K562 (cell line): ENCODE results near the gene ZNF493.

Source experiments
- EP300 ChIP-seq: IDR thresholded peaks from 2 replicates; pipeline ENCODE4 v1.6.1; 2012; ENCODE audit warnings: low read length, improper control_type of control experiment
- HNRNPK ChIP-seq: fragments of 200-400 bp; formaldehyde crosslinking; IDR thresholded peaks from one replicate; pipeline ENCODE4 v1.6.1; 2018; ENCODE audit warnings: mild to moderate bottlenecking, low read depth, low read length; ENCODE audit not compliant: poor library complexity, severe bottlenecking
- NFIX ChIP-seq: fragments of 250-450 bp; sonication (Bioruptor Pico); IDR thresholded peaks from 2 replicates; pipeline ENCODE4 v1.4.0; 2020; ENCODE audit warnings: low read depth, mild to moderate bottlenecking, moderate library complexity
- PHB2 ChIP-seq: fragments of 450-650 bp; IDR thresholded peaks from 2 replicates; pipeline ENCODE4 v1.6.1; 2017; ENCODE audit warnings: low read depth
- POLR2A ChIP-seq: fragments of 450-650 bp; conservative IDR thresholded peaks from 2 replicates; pipeline ENCODE4 v1.6.1; 2016
- RCOR1 ChIP-seq, 2 experiments: IDR thresholded peaks; 2 replicates each; pipeline ENCODE4 v1.6.1; 2012; ENCODE audit warnings: low read depth in 2 of 2, low read length in 2 of 2, borderline replicate concordance in 1 of 2, improper control_type of control experiment in 1 of 2
- RFX5 ChIP-seq: IDR thresholded peaks from 2 replicates; pipeline ENCODE4 v1.6.1; 2011; ENCODE audit warnings: low read depth, mild to moderate bottlenecking, improper control_type of control experiment, low read length
- SMAD2 ChIP-seq: fragments of 150-350 bp; IDR thresholded peaks from 2 replicates; pipeline ENCODE4 v1.6.1; 2014; ENCODE audit warnings: low read depth, mild to moderate bottlenecking, low read length
- TAF1 ChIP-seq: IDR thresholded peaks from 2 replicates; pipeline ENCODE4 v1.6.1; 2011; ENCODE audit warnings: mild to moderate bottlenecking, low read length, moderate library complexity; ENCODE audit not compliant: insufficient read depth, control insufficient read depth, severe bottlenecking; ENCODE audit errors: extremely low read depth
- TF ChIP-seq, protein P1 (sequence below): sonication (generic); formaldehyde crosslinking; IDR thresholded peaks from 2 replicates; pipeline ENCODE4 v1.8.0; 2023; ENCODE audit warnings: mild to moderate bottlenecking, missing genetic modification reagents
- TF ChIP-seq, protein P2 (sequence below), 2 experiments: fragments of 450-650 bp; IDR thresholded peaks; 2 replicates each; pipeline ENCODE4 v1.6.1; 2018; ENCODE audit warnings: mild to moderate bottlenecking in 2 of 2, low read depth in 1 of 2; ENCODE audit not compliant: partially characterized antibody in 2 of 2
- TF ChIP-seq, protein P3 (sequence below): sonication (generic); formaldehyde crosslinking; IDR thresholded peaks from 2 replicates; pipeline ENCODE4 v1.8.0; 2022; ENCODE audit warnings: mild to moderate bottlenecking, missing genetic modification reagents
- TF ChIP-seq, protein P4 (sequence below), 3 experiments: IDR thresholded peaks in 2 of 3; conservative IDR thresholded peaks in 1 of 3; 2 replicates each; pipeline ENCODE4 v1.5.1; 2011 to 2012; ENCODE audit warnings: low read length in 3 of 3, mild to moderate bottlenecking in 3 of 3, control low read depth in 2 of 3, improper control_type of control experiment in 1 of 3, inconsistent platforms in 1 of 3, low read depth in 1 of 3, mixed read lengths in 1 of 3, moderate library complexity in 1 of 3; ENCODE audit not compliant: insufficient read depth in 2 of 3

GRCh38 chr19:21472507-21472906, 75.6 kb downstream of the ZNF493 start:
- TF ChIP-seq EP300 (no peak), PHB2 (no peak), RFX5 (no peak), TAF1 (no peak), HNRNPK (no peak), SMAD2 (no peak), POLR2A (no peak), RCOR1 (IDR thresholded peaks at IDR 0.05; ENCODE audit: borderline replicate concordance in 1 of 2, low read depth in 2 of 2, low read length in 2 of 2) (no peak), NFIX (no peak)
- TF ChIP-seq, protein P1, sequence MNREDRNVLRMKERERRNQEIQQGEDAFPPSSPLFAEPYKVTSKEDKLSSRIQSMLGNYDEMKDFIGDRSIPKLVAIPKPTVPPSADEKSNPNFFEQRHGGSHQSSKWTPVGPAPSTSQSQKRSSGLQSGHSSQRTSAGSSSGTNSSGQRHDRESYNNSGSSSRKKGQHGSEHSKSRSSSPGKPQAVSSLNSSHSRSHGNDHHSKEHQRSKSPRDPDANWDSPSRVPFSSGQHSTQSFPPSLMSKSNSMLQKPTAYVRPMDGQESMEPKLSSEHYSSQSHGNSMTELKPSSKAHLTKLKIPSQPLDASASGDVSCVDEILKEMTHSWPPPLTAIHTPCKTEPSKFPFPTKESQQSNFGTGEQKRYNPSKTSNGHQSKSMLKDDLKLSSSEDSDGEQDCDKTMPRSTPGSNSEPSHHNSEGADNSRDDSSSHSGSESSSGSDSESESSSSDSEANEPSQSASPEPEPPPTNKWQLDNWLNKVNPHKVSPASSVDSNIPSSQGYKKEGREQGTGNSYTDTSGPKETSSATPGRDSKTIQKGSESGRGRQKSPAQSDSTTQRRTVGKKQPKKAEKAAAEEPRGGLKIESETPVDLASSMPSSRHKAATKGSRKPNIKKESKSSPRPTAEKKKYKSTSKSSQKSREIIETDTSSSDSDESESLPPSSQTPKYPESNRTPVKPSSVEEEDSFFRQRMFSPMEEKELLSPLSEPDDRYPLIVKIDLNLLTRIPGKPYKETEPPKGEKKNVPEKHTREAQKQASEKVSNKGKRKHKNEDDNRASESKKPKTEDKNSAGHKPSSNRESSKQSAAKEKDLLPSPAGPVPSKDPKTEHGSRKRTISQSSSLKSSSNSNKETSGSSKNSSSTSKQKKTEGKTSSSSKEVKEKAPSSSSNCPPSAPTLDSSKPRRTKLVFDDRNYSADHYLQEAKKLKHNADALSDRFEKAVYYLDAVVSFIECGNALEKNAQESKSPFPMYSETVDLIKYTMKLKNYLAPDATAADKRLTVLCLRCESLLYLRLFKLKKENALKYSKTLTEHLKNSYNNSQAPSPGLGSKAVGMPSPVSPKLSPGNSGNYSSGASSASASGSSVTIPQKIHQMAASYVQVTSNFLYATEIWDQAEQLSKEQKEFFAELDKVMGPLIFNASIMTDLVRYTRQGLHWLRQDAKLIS, result no peak
- TF ChIP-seq, protein P2, sequence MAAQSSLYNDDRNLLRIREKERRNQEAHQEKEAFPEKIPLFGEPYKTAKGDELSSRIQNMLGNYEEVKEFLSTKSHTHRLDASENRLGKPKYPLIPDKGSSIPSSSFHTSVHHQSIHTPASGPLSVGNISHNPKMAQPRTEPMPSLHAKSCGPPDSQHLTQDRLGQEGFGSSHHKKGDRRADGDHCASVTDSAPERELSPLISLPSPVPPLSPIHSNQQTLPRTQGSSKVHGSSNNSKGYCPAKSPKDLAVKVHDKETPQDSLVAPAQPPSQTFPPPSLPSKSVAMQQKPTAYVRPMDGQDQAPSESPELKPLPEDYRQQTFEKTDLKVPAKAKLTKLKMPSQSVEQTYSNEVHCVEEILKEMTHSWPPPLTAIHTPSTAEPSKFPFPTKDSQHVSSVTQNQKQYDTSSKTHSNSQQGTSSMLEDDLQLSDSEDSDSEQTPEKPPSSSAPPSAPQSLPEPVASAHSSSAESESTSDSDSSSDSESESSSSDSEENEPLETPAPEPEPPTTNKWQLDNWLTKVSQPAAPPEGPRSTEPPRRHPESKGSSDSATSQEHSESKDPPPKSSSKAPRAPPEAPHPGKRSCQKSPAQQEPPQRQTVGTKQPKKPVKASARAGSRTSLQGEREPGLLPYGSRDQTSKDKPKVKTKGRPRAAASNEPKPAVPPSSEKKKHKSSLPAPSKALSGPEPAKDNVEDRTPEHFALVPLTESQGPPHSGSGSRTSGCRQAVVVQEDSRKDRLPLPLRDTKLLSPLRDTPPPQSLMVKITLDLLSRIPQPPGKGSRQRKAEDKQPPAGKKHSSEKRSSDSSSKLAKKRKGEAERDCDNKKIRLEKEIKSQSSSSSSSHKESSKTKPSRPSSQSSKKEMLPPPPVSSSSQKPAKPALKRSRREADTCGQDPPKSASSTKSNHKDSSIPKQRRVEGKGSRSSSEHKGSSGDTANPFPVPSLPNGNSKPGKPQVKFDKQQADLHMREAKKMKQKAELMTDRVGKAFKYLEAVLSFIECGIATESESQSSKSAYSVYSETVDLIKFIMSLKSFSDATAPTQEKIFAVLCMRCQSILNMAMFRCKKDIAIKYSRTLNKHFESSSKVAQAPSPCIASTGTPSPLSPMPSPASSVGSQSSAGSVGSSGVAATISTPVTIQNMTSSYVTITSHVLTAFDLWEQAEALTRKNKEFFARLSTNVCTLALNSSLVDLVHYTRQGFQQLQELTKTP (IDR thresholded peaks at IDR 0.05; ENCODE audit: low read depth in 1 of 2, partially characterized antibody in 2 of 2), result no peak
- TF ChIP-seq, protein P3, sequence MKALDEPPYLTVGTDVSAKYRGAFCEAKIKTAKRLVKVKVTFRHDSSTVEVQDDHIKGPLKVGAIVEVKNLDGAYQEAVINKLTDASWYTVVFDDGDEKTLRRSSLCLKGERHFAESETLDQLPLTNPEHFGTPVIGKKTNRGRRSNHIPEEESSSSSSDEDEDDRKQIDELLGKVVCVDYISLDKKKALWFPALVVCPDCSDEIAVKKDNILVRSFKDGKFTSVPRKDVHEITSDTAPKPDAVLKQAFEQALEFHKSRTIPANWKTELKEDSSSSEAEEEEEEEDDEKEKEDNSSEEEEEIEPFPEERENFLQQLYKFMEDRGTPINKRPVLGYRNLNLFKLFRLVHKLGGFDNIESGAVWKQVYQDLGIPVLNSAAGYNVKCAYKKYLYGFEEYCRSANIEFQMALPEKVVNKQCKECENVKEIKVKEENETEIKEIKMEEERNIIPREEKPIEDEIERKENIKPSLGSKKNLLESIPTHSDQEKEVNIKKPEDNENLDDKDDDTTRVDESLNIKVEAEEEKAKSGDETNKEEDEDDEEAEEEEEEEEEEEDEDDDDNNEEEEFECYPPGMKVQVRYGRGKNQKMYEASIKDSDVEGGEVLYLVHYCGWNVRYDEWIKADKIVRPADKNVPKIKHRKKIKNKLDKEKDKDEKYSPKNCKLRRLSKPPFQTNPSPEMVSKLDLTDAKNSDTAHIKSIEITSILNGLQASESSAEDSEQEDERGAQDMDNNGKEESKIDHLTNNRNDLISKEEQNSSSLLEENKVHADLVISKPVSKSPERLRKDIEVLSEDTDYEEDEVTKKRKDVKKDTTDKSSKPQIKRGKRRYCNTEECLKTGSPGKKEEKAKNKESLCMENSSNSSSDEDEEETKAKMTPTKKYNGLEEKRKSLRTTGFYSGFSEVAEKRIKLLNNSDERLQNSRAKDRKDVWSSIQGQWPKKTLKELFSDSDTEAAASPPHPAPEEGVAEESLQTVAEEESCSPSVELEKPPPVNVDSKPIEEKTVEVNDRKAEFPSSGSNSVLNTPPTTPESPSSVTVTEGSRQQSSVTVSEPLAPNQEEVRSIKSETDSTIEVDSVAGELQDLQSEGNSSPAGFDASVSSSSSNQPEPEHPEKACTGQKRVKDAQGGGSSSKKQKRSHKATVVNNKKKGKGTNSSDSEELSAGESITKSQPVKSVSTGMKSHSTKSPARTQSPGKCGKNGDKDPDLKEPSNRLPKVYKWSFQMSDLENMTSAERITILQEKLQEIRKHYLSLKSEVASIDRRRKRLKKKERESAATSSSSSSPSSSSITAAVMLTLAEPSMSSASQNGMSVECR (CRISPR knock-in tag), result no peak
- TF ChIP-seq, protein P4, sequence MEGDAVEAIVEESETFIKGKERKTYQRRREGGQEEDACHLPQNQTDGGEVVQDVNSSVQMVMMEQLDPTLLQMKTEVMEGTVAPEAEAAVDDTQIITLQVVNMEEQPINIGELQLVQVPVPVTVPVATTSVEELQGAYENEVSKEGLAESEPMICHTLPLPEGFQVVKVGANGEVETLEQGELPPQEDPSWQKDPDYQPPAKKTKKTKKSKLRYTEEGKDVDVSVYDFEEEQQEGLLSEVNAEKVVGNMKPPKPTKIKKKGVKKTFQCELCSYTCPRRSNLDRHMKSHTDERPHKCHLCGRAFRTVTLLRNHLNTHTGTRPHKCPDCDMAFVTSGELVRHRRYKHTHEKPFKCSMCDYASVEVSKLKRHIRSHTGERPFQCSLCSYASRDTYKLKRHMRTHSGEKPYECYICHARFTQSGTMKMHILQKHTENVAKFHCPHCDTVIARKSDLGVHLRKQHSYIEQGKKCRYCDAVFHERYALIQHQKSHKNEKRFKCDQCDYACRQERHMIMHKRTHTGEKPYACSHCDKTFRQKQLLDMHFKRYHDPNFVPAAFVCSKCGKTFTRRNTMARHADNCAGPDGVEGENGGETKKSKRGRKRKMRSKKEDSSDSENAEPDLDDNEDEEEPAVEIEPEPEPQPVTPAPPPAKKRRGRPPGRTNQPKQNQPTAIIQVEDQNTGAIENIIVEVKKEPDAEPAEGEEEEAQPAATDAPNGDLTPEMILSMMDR (IDR thresholded peaks at IDR 0.05 in 2 of 3, conservative IDR thresholded peaks at IDR 0.05 in 1 of 3; ENCODE audit: insufficient read depth in 2 of 3, low read depth in 1 of 3, low read length in 3 of 3), result no peak
